ENCODE results near the gene ACE2.
"Not testable (repeated sequence)": the region's sequence is repeated elsewhere in the genome, so short reads cannot be mapped to it uniquely, and the experiment has no call there.

The ACE2 gene

DNA sequence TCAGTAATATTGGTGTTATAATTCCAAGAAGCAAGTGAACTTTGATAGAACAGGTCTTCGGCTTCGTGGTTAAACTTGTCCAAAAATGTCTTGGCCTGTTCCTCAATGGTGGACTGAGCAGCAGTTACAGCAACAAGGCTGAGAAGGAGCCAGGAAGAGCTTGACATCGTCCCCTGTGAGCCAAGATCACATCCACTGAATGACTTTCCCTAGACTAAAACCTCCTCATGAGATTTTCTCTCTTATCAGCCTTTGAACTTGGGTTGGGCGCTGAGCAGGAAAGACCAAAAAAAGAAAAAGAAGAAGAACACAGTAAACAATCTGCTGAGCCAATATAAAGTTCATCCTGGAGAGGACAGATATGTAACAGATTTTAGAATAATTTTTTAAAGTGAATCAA is at the start of gene ACE2:
Gene ACE2, minus strand, starts transcription at position 216 of the 400 bp plus-strand sequence. Its CDS starts 49 bp downstream, at position 167.
- FAIRE-seq: no peak
- no peak for DNase-seq (ENCODE audit: extremely low spot score, insufficient read length, low read depth)

DNA sequence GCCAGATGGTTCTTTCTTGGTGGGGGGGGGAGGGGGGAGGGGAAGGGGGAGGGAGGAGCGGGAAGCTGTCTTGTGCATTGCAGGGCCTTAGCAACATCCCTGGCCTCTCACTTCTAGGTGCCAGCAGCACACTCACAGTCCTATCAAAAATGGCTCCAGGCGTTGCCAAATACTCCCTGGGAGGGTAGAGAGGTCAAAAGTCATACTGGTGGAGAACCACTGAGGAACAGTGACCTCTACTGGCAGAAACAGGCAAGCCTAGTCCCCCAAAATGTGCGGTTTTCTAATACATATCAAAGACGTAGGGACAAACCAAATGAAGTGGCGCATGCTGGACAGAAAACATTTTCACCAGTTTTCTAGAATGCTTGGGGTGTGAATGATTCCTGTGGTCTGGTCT is 46.8 kb upstream of the ACE2 start:
- DNase-seq (ENCODE audit: extremely low spot score, insufficient read length, low read depth): not testable (repeated sequence)
- peak; percentile 92 for FAIRE-seq

DNA sequence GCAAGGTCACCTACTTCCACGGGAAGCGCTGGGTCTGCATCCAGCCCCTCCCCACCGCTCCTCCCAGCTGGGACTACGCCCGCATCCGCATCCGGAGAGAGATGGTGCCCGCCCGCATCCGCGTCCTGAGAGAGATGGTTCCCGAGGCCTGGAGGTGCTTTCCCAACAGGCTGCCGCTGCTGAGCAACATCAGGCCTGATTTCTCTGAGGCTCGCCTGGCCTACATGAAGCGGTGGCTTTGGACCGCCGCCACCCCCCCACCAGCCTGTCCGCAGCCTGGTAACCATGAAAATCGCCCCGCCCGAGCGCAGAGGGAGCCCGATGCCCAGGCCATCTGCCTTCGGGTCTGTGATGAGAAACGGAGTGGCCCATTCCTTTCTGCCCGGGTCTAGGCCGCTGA is 45.8 kb upstream of the ACE2 start:
- FAIRE-seq: no peak
- DNase-seq (ENCODE audit: extremely low spot score, insufficient read length, low read depth): no peak

DNA sequence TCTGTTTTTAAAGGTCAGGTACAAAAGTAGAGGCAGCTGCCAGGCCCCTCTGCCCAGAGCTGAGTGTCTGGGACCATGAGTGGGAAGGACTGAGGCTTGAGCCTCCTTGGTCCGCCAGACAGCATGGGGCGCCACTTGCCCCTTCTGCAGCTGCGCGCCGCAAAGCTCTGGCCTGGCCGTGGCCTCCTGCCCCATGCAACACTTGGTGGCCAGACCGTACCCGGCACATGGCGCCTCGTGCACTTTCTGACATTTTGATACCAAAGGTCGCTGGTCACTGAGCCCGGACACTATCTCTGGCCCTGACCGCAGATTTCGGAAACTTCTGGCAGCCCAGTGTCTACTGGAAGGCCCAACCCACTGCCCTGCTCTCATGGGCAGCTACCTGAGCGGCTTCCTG is 45.3 kb upstream of the ACE2 start:
- DNase-seq (ENCODE audit: extremely low spot score, insufficient read length, low read depth): no peak
- no peak for FAIRE-seq

DNA sequence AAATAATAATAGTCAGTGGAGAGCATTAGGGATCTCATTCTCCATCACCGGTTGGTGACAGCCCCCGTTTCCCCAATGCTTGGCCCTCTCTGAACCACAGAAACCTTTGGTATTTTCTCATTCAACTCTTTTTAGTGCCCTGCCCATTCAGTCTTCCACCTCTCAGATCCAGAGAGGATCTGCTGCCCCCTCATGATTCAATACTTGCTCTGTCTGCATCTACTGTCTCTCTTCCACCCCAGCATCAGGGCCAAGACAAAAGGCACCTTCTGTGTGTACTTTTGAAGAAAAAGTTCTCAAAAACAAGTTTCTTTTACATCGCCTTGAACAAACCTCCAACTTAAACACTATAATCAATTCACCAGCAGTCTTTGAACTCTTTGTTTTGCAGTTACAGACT is 44.5 kb upstream of the ACE2 start:
- no peak for FAIRE-seq
- no peak for DNase-seq (ENCODE audit: extremely low spot score, insufficient read length, low read depth)

DNA sequence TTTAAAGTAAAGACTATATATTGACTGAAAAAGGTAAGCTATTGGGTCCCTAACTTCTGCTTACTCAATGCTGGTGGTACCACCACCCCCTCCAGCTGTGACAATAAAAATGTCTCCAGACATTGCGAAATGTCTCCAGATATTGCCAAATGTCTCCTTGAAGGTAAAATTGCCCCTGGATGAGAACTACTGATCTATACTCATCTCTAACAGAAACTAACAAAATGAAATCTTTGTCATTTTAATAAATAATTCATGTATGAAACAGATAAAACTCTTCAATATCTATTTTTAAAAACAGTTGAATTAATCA is 43.8 kb upstream of the ACE2 start:
- no peak for FAIRE-seq
- no peak for DNase-seq (ENCODE audit: extremely low spot score, insufficient read length, low read depth)

DNA sequence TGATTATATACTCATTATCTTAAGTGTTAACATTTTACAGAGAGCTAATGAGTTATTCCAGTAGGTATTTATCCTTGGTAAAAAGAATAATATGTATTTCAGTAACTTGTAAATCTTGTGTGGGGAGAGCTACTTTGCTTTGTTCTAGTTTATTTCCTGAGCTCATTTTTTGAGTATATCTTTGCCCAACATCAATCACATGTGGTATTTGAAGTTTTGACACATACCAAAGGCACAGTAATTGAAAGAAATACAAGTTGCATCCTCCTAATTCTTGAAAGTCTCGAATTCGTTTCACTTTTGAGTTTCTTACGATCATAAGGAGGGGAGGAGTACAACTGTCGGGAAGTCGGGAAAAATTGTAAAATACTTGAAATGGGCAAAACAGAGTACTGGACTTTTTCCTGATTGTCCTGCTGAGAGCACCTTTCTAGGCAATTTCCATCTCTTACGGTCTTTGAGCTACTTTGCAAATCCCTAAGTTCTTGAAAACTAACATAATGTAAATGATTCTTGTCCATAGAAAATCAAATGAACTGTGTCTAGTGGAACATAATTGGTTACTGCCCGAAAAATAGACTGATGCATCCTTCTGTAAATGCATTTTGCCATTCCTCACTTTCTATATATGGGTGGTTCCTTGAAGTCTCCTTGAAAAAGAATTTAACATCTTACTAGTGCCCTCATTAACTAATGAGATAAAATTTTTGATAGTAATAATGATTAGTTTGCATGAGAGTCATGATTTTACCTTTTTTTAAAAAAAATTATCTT is 43.2 kb upstream of the ACE2 start:
- no peak for FAIRE-seq
- DNase-seq (ENCODE audit: extremely low spot score, insufficient read length, low read depth): no peak

DNA sequence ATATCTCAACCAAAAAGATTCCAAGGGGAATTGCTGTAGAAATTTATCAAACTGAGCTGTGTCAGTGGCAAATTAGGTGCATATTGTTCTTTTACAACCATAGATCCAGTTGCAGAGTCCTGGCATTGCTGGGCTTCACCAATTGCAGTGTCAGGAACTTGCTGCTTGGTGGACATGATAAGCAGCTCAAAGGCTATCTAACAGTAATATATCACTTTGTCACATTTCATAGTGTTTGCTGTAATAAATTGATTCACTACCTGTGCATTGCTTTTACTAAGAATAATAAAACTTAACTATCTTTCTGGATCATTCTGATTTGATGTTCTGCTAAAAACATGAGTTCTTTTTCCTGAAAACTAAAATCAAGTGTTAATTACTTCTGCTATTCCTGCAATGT is 30.9 kb upstream of the ACE2 start:
- no peak for FAIRE-seq
- no peak for DNase-seq (ENCODE audit: extremely low spot score, insufficient read length, low read depth)

DNA sequence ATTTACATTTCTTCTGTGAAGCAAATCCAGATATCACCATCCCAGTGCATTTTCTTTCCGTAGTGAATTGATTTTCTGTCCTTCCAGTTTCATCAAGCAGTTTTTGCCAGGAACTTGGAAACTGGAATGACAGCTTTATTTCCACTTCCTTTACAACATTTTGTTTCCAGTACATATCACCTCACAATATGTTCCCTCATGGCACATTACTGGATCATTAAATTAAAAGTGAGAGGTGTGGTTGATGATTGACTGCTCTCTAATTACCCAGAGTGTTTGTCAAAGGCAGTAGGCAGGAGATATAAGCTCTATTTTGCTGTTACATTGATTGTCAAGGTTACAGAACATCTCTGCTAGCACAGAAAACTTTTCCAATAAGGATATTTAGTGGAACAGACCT is 22.3 kb upstream of the ACE2 start:
- FAIRE-seq (no peak), DNase-seq (ENCODE audit: extremely low spot score, insufficient read length, low read depth) (no peak)

DNA sequence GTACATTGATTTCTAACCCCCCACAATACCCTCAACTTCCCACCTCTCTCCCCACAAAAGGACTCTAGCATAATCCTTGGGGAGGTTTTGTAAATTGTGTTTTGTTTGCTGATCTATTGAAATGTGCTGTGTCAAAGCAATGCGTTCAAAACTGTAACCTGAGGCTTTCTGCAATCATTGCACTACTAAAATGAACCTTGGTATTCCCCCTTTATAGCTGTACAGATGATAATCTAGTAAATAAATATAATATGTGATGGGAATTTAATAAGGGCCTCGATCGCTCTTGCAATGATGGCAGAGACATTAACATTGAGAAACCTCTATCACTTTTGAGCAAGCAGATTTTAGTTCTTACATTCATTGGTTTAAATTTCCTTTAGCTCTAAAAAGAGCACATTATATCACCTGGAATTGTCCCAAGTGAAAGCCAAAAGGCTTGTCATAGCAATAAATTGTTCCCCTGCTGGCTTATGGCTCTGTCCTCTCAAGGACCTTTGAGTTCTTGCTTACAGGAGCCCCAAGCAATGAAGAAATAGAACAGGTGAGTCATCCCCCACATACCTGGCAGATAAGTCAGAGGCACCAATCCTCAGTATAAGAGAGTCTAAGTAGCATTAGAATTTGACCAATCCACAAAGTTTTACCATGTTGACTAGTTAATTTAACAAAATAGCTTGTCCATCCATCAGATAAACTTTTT is 18.4 kb upstream of the ACE2 start:
- FAIRE-seq: no peak
- DNase-seq (ENCODE audit: extremely low spot score, insufficient read length, low read depth): no peak

DNA sequence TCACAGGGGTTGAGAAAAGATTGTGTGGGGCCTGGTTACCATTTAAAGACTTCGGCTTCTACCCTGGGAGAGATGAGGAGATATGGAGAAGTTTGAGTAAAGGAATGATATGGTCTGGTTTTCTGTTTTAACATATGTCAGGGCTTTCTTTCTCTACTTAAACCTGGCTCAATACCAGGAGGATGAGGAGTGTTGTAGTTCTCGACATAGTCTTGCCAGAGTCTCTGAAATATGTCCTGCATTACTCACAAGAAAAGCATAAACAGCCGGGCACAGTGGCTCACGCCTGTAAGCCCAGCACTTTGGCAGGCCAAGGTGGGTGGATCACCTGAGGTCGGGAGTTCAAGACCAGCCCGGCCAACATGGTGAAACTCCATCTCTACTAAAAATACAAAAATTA is 16.4 kb upstream of the ACE2 start:
- no peak for DNase-seq (ENCODE audit: extremely low spot score, insufficient read length, low read depth)
- no peak for FAIRE-seq

DNA sequence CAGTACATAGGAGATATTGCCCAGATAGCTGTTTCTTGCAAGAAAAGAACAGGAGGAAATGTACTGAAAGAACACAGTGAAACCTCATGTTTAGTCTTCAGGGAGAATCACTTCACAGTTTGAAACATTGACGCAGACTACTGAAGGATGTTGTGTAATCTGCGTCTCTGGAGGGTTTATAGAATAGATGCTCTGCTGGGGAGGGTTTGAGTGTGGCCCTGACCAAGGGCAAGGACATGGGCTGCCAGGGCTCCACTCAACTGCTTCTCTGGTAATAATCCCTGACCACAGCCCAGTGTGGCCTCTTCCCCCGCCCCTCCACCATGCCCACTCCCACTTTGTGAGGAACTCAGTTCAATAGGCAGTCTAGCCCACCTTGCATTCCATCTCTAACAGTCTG is 15.8 kb upstream of the ACE2 start:
- FAIRE-seq: no peak
- no peak for DNase-seq (ENCODE audit: extremely low spot score, insufficient read length, low read depth)

DNA sequence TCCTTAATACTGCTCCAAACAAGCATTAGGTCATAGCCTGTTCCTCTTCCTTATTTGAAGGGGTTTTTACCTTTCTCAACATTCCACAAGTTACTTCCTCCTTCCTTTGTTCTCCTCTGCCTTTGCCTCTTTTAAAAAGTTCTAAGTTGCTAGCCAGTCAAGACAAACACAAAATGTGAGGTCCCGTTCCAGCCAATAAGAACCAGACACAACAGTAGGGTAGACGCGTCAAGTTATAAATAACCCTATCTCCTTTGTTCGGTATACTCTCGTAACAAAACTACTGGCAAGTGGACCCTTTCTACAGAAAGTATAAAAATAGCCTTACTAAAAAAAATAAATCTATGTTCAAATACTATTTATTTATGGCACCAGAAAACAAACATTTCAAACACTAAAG is 6.3 kb upstream of the ACE2 start:
- DNase-seq (ENCODE audit: extremely low spot score, insufficient read length, low read depth) (no peak), FAIRE-seq (no peak)

DNA sequence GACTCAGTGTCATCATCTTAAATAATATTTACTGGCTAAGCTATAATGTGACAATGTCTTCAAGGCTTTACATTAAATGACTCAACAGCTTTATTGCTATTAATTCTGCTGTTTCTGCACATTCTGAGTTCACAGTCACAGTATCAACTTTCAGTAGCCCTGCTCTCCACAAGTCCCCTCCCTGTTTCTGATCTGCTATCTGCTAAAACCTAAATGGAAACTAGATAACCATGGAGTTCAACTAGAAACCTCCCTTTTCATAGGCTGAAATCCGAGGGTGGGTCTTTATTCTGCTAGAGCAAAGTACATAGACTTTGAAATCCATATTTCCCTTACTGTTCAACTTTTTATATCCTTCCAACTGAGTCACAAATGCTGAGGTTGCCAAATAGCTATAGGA is 5.4 kb upstream of the ACE2 start:
- no peak for FAIRE-seq
- no peak for DNase-seq (ENCODE audit: extremely low spot score, insufficient read length, low read depth)

DNA sequence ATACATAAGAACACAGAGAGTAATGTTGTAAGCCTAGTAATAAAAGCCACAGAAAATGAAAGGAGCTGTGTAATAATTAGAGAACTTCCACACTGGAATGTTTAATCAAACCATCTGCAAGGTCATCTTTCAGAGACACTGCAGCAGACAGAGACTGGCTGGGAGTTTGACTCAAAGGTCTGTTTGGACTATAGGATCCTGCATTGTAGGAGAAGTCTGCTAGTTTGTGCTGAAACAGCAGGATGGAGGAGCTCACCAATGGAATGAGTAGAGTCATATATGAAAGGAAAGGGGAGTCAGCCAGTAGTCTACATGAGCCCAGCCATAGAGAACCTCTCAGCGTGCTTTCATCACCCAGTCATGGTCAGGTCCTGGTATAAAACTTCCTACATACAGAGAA is 4.5 kb upstream of the ACE2 start:
- FAIRE-seq: no peak
- no peak for DNase-seq (ENCODE audit: extremely low spot score, insufficient read length, low read depth)

DNA sequence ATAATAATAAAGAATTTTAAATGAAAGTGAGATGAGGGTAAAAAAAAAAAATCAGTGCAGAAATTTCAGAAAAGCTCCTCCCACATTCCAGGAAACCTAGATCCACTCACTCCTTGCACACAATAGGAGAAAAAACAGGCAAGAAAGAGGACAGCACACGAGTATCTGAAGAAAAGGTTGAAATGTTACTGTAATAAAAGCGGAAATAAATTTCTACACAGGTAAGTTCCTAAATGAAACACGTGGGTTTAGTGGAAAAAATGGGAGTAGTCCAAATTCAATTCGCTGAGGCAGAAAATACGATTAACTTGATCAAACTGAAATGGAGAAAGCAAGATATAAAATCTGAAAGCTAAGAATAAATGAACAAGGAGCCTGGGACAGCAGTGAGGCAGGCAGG is 2.0 kb upstream of the ACE2 start:
- DNase-seq (ENCODE audit: extremely low spot score, insufficient read length, low read depth): no peak
- FAIRE-seq: no peak

DNA sequence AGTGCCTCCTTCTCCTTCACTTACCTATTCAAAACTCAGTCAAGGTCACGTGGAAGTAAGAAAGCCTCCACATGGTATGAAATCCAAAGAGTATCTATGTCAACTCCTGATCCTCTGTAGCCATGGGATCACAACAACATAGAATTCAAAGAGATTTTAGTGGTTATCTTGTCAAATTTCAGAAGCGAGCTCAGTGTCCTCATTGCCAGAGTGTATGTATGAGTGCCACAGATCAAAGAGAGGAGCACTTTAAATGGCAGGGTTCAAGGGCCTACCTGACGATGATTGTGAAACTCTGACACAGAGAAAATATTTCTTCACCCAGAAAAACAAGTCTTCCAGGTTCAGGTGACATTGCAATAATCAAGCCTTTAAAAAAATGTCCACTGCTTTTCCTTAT is 1.2 kb upstream of the ACE2 start:
- DNase-seq (ENCODE audit: extremely low spot score, insufficient read length, low read depth) (no peak), FAIRE-seq (no peak)

DNA sequence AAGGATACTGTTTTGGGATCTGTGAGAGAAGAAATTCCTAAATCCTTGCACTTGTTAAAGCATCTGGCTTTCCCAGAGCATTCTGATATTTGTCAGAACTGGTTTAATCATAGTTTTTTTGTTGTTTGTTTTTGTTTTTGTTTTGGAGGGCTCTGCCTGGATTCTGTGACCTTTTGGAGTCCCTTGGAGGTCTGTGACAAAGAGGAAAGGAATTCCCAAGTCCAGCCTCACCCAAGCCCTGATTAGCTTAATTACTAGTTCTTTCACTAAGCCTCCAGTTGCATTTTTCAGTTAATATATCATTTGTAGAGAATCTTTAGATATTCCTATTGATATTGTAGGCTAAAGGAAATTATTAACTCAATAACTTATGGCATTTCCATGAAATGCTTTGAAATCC is 711 bp downstream of the ACE2 start:
- DNase-seq (ENCODE audit: extremely low spot score, insufficient read length, low read depth): no peak

DNA sequence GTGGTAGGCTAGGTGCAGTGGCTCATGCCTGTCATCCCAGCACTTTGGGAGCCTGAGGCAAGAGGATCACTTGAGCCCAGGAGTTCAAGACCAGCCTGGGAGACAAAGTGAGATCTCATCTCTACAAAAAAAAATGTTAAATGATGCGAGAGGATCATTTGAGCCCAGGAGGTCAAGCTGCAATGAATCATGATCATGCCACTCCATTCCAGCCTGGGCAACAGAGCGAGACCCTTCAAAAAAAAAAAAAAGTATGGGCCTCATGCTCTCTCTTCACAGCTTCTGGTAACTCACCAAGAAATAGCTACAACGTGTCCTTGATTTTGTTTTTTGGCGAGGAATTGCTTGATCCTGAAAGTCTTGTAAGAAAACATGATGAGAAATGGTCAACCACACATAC is 1.3 kb downstream of the ACE2 start:
- DNase-seq (ENCODE audit: extremely low spot score, insufficient read length, low read depth) (no peak), FAIRE-seq (no peak)

More for the DNA sequence above, 711 bp downstream of the ACE2 start:
- FAIRE-seq: no peak

DNA sequence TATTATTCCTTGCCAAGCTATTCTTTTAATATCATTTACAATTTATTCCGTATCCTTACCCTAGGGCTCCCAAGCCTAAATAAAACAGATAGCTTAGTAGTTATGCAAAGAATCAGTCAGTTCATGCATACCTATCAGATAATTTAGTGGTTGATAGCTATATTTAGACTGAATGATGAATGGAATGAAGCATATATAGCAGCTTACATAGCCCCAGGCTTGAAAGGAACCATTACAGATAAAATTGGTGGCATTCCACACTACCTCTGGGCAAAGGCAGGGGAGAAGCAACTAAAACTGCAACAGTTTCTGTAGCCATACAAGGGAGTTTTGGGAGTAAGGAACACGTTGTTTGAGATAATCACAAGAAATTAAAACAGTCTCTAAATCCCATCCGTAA is 2.7 kb downstream of the ACE2 start:
- DNase-seq (ENCODE audit: extremely low spot score, insufficient read length, low read depth) (no peak), FAIRE-seq (no peak)

DNA sequence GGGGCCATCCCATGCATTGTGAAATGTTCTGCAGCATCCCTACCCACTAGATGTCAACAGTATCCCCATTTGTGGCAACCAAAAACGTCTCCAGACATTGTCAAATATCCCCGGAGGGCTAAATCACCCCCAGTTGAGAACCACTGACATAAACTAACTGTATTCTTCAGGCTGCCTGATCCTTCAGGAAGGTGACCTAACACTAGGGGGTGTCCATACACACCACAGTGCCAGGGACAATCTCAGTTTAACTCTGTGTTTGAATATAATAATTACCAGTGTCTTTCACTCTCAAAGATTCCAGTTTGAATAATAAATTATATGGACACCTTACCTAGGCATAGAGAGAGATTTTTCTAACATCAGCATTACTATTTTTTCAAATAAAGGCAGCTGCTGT is 6.4 kb downstream of the ACE2 start:
- FAIRE-seq (no peak), DNase-seq (ENCODE audit: extremely low spot score, insufficient read length, low read depth) (no peak)
